Heart right ventricle (tissue), 16 donors: ENCODE measurements around the gene SMG6. TPM values are rescaled to one million over a fixed set of nuclear protein-coding genes. Genes with fewer than 3 reads are reported as not detected.

Experiments
- ATAC-seq, 8 donors: fragments of 200-7000 bp; cut with Tn5 transposase; one replicate each; pipeline ENCODE4 v1.9.1; 2020; ENCODE audit warnings: mild to moderate bottlenecking in 8 of 8, moderate library complexity in 8 of 8, moderate number of reproducible peaks in 1 of 8
- DNase-seq, 2 donors: peaks; one replicate each; pipeline ENCODE4 v3.0.0-alpha.2; 2020
- H3K27ac ChIP-seq, 10 donors: fragments of 200-600 bp; sonication (generic) in 2 of 10; one replicate each; pipeline versions ENCODE4 v1.5.0 to v1.8.0; 2020 to 2022; ENCODE audit warnings: mild to moderate bottlenecking in 3 of 10
- H3K27me3 ChIP-seq, 7 donors: fragments of 200-600 bp; one replicate each; pipeline ENCODE4 v1.8.0; 2021 to 2022; ENCODE audit warnings: mild to moderate bottlenecking in 2 of 7
- H3K36me3 ChIP-seq, 9 donors: fragments of 200-600 bp; sonication (generic) in 1 of 9; one replicate each; pipeline versions ENCODE4 v1.5.0 to v1.8.0; 2020 to 2022; ENCODE audit warnings: mild to moderate bottlenecking in 2 of 9
- H3K4me1 ChIP-seq, 9 donors: fragments of 200-600 bp; sonication (generic) in 1 of 9; one replicate each; pipeline versions ENCODE4 v1.5.0 to v1.8.0; 2020 to 2022; ENCODE audit warnings: mild to moderate bottlenecking in 4 of 9
- H3K4me3 ChIP-seq, 10 donors: fragments of 200-600 bp; sonication (generic) in 2 of 10; one replicate each; pipeline versions ENCODE4 v1.5.0 to v1.8.0; 2020 to 2022; ENCODE audit warnings: mild to moderate bottlenecking in 7 of 10, moderate library complexity in 2 of 10
- H3K9me3 ChIP-seq, 11 donors: fragments of 200-600 bp in 10 of 11; sonication (generic) in 2 of 11; one replicate each; pipeline versions ENCODE4 v1.5.0 to v1.8.0; 2013 to 2022; ENCODE audit warnings: mild to moderate bottlenecking in 2 of 11, control low read depth in 1 of 11, moderate library complexity in 1 of 11
- CTCF ChIP-seq, 9 donors: fragments of 200-600 bp; sonication (generic) in 2 of 9; IDR thresholded peaks; one replicate each; pipeline versions ENCODE4 v1.5.0 to v1.8.0; 2021 to 2022; ENCODE audit warnings: antibody characterized with exemption in 9 of 9, mild to moderate bottlenecking in 5 of 9, moderate library complexity in 1 of 9
- WGBS, 2 donors: extraction: QIAGEN DNeasy Blood & Tissue Kit; methylation state at CpG; one replicate each; pipeline ENCODE4 v1.1.7; 2013; ENCODE audit warnings: inconsistent platforms in 1 of 2; 5-methylcytosine and 5-hydroxymethylcytosine counted together
- intact Hi-C, 10 donors: fragments of 100-400 bp; cut with DNase I; formaldehyde crosslinking; loops; one replicate each; pipeline versions ENCODE4 v1.11.1 to v1.14.2; 2022
- polyA plus RNA-seq, 2 donors: library from polyadenylated mRNA; stranded (reverse); fragments of 200-250 nt; gene quantifications; one replicate each; pipeline ENCODE4 v1.2.3, GENCODE V29; 2013
- total RNA-seq, 10 donors: library from RNA; stranded (reverse); fragmentation: NEBNext Ultra II Directional in 3 of 10; extraction: Animal tissue kit (Norgen Biotek cat#: 25700) in 3 of 10; gene quantifications; one replicate each; pipeline versions ENCODE4 v1.2.1 to v1.2.4, GENCODE V29; 2021 to 2023
- donor health status: Arrhythmogenic right ventricular cardiomyopathy.
- donor health status: ischemic (EF 13 %, LVEDD 7.1; RV severe dilation, severe dysfunction).
- donor health status: healthy with polysubstance abuse.
- donor health status: DM: no; HTN: yes; CAD: no.
- donor health status: DM: no; HTN: no; CAD: no.
- donor health status: ischemic (EF 25% LVEDD 6.9; RV normal size, moderate dysfunction).
- donor health status: ischemic (EF 25% LVEDD 5.7; RV mildly dilated, moderate dysfunction).
- donor health status: healthy.
- donor health status: DM: yes; HTN: yes; CAD: no.
- donor health status: Ischemic cardiomyopathy.
- donor health status: ischemic (EF 35%, LVEDD 5.7; RV mildly dilated, moderate dysfunction).
- donor health status: nonischemic (EF 11% LVEDD 7.7; RV severe dilation, severe dysfunction).
- donor health status: DM: yes; HTN: yes; CAD: no.
- donor health status: PGD.
- donor health status: ischemic (EF 29% LVEDD 5.4; RV normal size, mild dysfunction).
- donor health status: nonischemic (EF 23%, LVEDD 6.1; RV moderate dilation, normal function).

The SMG6 gene
- total and polyA plus RNA-seq, 12 donors: 13.6 to 28.1 (median 19.6) TPM

- Histone ChIP-seq H3K27me3 (no peaks in the 10 kb centered on the region), H3K9me3 (no peaks in the 10 kb centered on the region), H3K36me3 (peaks cover 0 to 28% (median 0%) of the 10 kb centered on the region in 9 donors), H3K4me1 (peaks cover 78 to 100% (median 100%) of the 10 kb centered on the region in 9 donors), H3K4me3 (no peak overlapping the region), H3K27ac (peak overlapping the region; percentile 19 to 96 (median 86))
- DNase-seq (no peak), ATAC-seq (no peak)
- intact Hi-C loops: loop anchor here in 9 of 10 donors (2.0 to 10.0 kb wide), 13 partner anchors 35 to 217 kb away; partner anchors contain the start of gene HIC1 (in 2 of the 9)
- WGBS, 2 donors: 58 to 74% methylated on average over 4 of the region's 4 CpGs
- no peak for TF ChIP-seq CTCF (IDR thresholded peaks at IDR 0.05)
Observed at GRCh38 chr17:2177235-2177811, 126.3 kb downstream of the SMG6 start.

GRCh38 chr17:2176499-2177169, 127.0 kb downstream of the SMG6 start:
- intact Hi-C loops: loop anchor here in 9 of 10 donors (2.0 to 10.0 kb wide), 13 partner anchors 36 to 218 kb away; partner anchors contain the start of gene HIC1 (in 2 of the 9)
- H3K4me3 ChIP-seq: no peak overlapping the region
- peak in 1 of 8 donors; percentile 7 for ATAC-seq
- TF ChIP-seq CTCF (IDR thresholded peaks at IDR 0.05): no peak
- H3K27ac ChIP-seq: peak overlapping the region; percentile 20 to 96 (median 86)
- peak; percentile 33 to 56 for DNase-seq
- peaks cover 74 to 100% (median 99%) of the 10 kb centered on the region in 9 donors for H3K4me1 ChIP-seq
- peaks cover 0 to 26% (median 0%) of the 10 kb centered on the region in 9 donors for H3K36me3 ChIP-seq
- no peaks in the 10 kb centered on the region for H3K9me3 ChIP-seq
- H3K27me3 ChIP-seq: no peaks in the 10 kb centered on the region
- 37 to 41% methylated on average over 8 of the region's 8 CpGs for WGBS, 2 donors

- peaks cover 64 to 100% (median 93%) of the 10 kb centered on the region in 9 donors for H3K4me1 ChIP-seq
- no peak for TF ChIP-seq CTCF (IDR thresholded peaks at IDR 0.05)
- H3K27ac ChIP-seq: peak overlapping the region; percentile 65 to 96 (median 86)
- no peaks in the 10 kb centered on the region for H3K9me3 ChIP-seq
- ATAC-seq: no peak
- DNase-seq: no peak
- H3K4me3 ChIP-seq: peak overlapping the region in 2 of 10 donors; percentile 10 to 14
- H3K27me3 ChIP-seq: no peaks in the 10 kb centered on the region
- 53 to 57% methylated on average over 5 of the region's 5 CpGs for WGBS, 2 donors
- intact Hi-C loops: loop anchor here in 9 of 10 donors (2.0 to 10.0 kb wide), 13 partner anchors 37 to 220 kb away; partner anchors contain the start of gene HIC1 (in 2 of the 9)
- H3K36me3 ChIP-seq: peaks cover 0 to 26% (median 0%) of the 10 kb centered on the region in 9 donors
Observed at GRCh38 chr17:2175294-2175628, 128.3 kb downstream of the SMG6 start.

GRCh38 chr17:2174468-2175293, 128.9 kb downstream of the SMG6 start:
- DNase-seq (peak; percentile 79 to 81), ATAC-seq (peak; percentile 27 to 66 (median 50))
- peak overlapping the region; percentile 65 to 96 (median 88) for H3K27ac ChIP-seq
- H3K27me3 ChIP-seq: no peaks in the 10 kb centered on the region
- H3K4me3 ChIP-seq: peak overlapping the region in 4 of 10 donors; percentile 10 to 14 (median 12)
- WGBS, 2 donors: 21 to 30% methylated on average over 24 of the region's 24 CpGs
- intact Hi-C loops: loop anchor here (2.0 to 10.0 kb wide), 17 partner anchors 33 to 220 kb away; partner anchors contain the start of gene HIC1 (in 4 of the 10)
- TF ChIP-seq CTCF (IDR thresholded peaks at IDR 0.05): peak in 3 of 9 donors; percentile 14 to 15 (median 14)
- H3K36me3 ChIP-seq: peaks cover 0 to 31% (median 0%) of the 10 kb centered on the region in 9 donors
- H3K4me1 ChIP-seq: peaks cover 59 to 100% (median 87%) of the 10 kb centered on the region in 9 donors
- no peaks in the 10 kb centered on the region for H3K9me3 ChIP-seq
